Thoracic aorta (tissue), 2 donors: ENCODE results near the gene TRIM5. TPM values are rescaled to one million over a fixed set of nuclear protein-coding genes. Genes with fewer than 3 reads are reported as not detected.
A peak's percentile ranks its signal among the peaks of the same experiment; 100 is the strongest.
"Not testable (repeated sequence)": the region's sequence is repeated elsewhere in the genome, so short reads cannot be mapped to it uniquely, and the experiment has no call there.

Source experiments
- ATAC-seq: fragments of 150-250 bp; one replicate; pipeline ENCODE4 v1.8.0; 2017; ENCODE audit warnings: low read depth; ENCODE audit not compliant: insufficient number of reproducible peaks, low FRiP score
- DNase-seq: peaks from one replicate; pipeline ENCODE4 v3.0.0-alpha.2; 2020; ENCODE audit warnings: low spot score
- H3K27ac ChIP-seq, 2 donors: fragments of 200-600 bp; sonication (generic); 1 replicate in 1 of 2; 2 replicates in 1 of 2; pipeline ENCODE4 v1.5.1; 2016; ENCODE audit warnings: mild to moderate bottlenecking in 2 of 2, moderate library complexity in 2 of 2
- H3K27me3 ChIP-seq: fragments of 200-600 bp; sonication (generic); replicated peaks from 2 replicates; pipeline ENCODE4 v1.6.0; 2016; ENCODE audit warnings: mild to moderate bottlenecking; ENCODE audit not compliant: insufficient read depth
- H3K36me3 ChIP-seq: fragments of 200-600 bp; sonication (generic); one replicate; pipeline ENCODE4 v1.5.1; 2016
- H3K4me1 ChIP-seq, 2 donors: fragments of 200-600 bp; sonication (generic); 1 replicate in 1 of 2; 2 replicates in 1 of 2; pipeline versions ENCODE4 v1.5.1 to v1.6.0; 2016; ENCODE audit warnings: low read depth in 2 of 2, mild to moderate bottlenecking in 1 of 2; ENCODE audit not compliant: control insufficient read depth in 1 of 2
- H3K4me3 ChIP-seq: fragments of 200-600 bp; sonication (generic); 2 replicates; pipeline ENCODE4 v1.5.1; 2016; ENCODE audit warnings: mild to moderate bottlenecking
- H3K9me3 ChIP-seq: fragments of 200-600 bp; sonication (generic); 2 replicates; pipeline ENCODE4 v1.5.1; 2016
- total RNA-seq, 2 donors: library from RNA; depleted of rRNA; stranded (reverse); fragments of >200 nt; gene quantifications; one replicate each; pipeline versions ENCODE4 v1.1.0 to v1.2.3, GENCODE V29; 2016
- TF ChIP-seq, protein P1 (sequence below): fragments of 200-600 bp; sonication (generic); IDR thresholded peaks from one replicate; pipeline ENCODE4 v1.5.1; 2019; ENCODE audit warnings: antibody characterized with exemption

TRIM5 gene
- total RNA-seq, 2 donors from 2014 or later = 35.5 to 36.4 TPM

DNA sequence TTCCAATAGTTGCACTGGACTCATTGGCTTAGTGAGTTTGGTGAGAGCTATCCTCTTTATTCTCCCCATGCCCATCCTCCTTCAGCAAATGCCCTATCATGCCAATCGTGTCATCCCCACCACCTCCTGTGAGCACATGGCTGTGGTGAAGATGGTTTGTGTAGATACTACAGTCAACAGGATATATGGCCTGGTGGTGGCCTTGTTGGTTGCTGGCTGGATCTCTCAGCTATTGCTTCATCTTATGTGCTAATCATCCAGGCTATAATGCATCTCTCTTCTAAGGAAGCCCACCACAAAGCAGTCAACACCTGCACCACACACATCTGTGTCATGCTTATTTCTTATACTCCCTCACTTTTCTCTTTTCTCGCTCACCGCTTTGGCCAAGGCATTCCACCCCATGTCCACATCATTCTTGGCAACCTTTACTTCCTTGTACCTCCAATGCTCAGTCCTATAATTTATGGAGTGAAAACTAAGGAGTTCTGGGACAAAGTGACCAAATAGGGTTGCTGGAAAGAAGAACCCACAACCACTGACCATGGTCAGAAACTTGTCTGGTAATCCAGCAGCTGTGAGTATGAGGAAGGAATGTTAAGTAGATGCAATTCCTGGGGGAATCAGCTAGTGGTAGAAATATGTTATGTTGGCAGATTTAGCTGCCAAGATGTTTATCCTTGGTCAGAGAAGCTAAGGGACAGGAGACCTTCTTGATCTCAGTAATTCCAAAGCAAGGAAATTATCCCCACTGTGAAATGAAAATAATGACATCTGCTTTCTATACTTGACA is 35.0 kb upstream of the TRIM5 start:
- no peak for ATAC-seq
- Histone ChIP-seq H3K4me1 (no peaks in the 10 kb centered on the region), H3K9me3 (no peaks in the 10 kb centered on the region), H3K27ac (no peak overlapping the region), H3K36me3 (no peaks in the 10 kb centered on the region), H3K4me3 (no peak overlapping the region), H3K27me3 (no peaks in the 10 kb centered on the region)
- TF ChIP-seq, protein P1, sequence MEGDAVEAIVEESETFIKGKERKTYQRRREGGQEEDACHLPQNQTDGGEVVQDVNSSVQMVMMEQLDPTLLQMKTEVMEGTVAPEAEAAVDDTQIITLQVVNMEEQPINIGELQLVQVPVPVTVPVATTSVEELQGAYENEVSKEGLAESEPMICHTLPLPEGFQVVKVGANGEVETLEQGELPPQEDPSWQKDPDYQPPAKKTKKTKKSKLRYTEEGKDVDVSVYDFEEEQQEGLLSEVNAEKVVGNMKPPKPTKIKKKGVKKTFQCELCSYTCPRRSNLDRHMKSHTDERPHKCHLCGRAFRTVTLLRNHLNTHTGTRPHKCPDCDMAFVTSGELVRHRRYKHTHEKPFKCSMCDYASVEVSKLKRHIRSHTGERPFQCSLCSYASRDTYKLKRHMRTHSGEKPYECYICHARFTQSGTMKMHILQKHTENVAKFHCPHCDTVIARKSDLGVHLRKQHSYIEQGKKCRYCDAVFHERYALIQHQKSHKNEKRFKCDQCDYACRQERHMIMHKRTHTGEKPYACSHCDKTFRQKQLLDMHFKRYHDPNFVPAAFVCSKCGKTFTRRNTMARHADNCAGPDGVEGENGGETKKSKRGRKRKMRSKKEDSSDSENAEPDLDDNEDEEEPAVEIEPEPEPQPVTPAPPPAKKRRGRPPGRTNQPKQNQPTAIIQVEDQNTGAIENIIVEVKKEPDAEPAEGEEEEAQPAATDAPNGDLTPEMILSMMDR = no peak
- no peak for DNase-seq

DNA sequence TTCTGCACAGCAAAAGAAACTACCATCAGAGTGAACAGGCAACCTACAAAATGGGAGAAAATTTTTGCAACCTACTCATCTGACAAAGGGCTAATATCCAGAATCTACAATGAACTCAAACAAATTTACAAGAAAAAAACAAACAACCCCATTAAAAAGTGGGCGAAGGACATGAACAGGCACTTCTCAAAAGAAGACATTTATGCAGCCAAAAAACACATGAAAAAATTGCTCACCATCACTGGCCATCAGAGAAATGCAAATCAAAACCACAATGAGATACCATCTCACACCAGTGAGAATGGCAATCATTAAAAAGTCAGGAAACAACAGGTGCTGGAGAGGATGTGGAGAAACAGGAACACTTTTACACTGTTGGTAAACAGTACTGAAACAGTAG is 31.6 kb upstream of the TRIM5 start:
- H3K9me3 ChIP-seq, H3K27me3 ChIP-seq, DNase-seq, H3K4me3 ChIP-seq, ATAC-seq, H3K27ac ChIP-seq, H3K36me3 ChIP-seq, H3K4me1 ChIP-seq: not testable (repeated sequence)

DNA sequence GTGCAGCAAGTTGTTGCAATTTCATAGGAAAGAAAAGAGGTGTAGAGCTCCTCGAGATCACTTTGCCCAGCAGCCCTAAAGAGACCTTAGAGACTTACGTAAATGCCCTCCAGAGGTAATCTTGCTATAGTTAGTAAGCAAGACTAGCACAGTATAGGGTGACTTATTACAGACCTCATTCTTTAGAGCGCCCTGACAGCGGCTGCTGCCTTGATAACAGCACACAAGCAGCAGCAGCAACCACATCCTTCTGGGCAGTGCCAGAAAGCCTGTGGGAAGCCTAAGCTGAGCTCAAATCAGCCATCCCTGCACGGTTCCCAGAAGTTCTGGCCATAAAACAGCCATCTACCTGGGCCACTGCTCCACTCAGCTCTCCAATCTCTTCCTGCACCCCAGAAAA is 28.8 kb upstream of the TRIM5 start:
- no peak for DNase-seq
- ATAC-seq = no peak
- no peaks in the 10 kb centered on the region for H3K4me1 ChIP-seq
- TF ChIP-seq, protein P1 = no peak
- no peaks in the 10 kb centered on the region for H3K9me3 ChIP-seq
- no peak overlapping the region for H3K4me3 ChIP-seq
- no peak overlapping the region for H3K27ac ChIP-seq
- no peaks in the 10 kb centered on the region for H3K27me3 ChIP-seq
- H3K36me3 ChIP-seq = peaks cover 10% of the 10 kb centered on the region

DNA sequence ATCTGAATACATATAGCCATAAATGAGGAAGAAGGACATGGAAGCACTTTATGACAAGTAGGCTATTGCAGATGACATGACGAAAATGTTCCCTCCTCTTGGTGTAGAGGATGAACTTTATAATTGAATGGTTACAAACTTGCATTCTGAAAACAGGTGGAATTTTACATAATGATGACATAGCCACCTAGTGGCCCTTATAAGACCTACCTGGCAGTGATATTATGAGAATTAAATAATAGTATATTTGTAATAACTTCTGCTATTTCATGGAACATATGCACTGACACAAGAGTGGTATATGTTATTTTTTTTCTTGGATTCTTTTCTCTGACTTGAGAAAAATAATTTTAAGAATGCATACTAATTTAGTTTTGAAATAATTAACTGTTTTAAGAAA is 27.6 kb upstream of the TRIM5 start:
- Histone ChIP-seq H3K4me1 (no peaks in the 10 kb centered on the region), H3K27me3 (no peaks in the 10 kb centered on the region), H3K4me3 (no peak overlapping the region), H3K36me3 (peaks cover 11% of the 10 kb centered on the region), H3K9me3 (no peaks in the 10 kb centered on the region), H3K27ac (no peak overlapping the region)
- TF ChIP-seq, protein P1 = peak; percentile 23
- ATAC-seq (no peak), DNase-seq (no peak)

DNA sequence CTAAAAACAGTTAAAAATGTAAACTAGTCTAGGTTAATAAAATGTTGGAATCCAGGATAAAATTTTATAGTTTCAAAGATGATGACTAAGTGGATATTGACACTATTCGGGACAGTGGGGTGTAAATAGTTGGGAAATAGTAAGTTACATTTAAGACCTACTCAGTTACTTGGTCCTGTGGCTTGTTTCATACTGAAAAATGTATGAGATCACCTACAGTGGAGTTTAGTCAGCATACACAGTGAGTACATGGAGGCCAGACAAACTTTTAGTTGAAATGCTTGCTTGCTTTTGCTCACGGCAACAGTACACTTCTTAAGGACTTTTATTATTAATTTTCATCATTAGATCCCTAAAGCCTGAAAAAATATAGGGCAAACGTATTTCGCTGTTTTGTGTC is 20.8 kb upstream of the TRIM5 start:
- ATAC-seq = no peak
- peaks cover 33% of the 10 kb centered on the region for H3K36me3 ChIP-seq
- no peak for DNase-seq
- no peak overlapping the region for H3K27ac ChIP-seq
- H3K4me3 ChIP-seq = no peak overlapping the region
- no peaks in the 10 kb centered on the region for H3K4me1 ChIP-seq
- H3K27me3 ChIP-seq = no peaks in the 10 kb centered on the region
- H3K9me3 ChIP-seq = no peaks in the 10 kb centered on the region
- TF ChIP-seq, protein P1 = no peak
